Upper lobe of left lung (tissue), 6 donors: ENCODE measurements around the gene STEAP4. TPM values are rescaled to one million over a fixed set of nuclear protein-coding genes. Genes with fewer than 3 reads are reported as not detected.
"Not testable (repeated sequence)": the region's sequence is repeated elsewhere in the genome, so short reads cannot be mapped to it uniquely, and the experiment has no call there.

Experiments
- ATAC-seq, 2 donors: fragments of 200-7000 bp; cut with Tn5 transposase; one replicate each; pipeline ENCODE4 v1.9.1; 2022; ENCODE audit warnings: mild to moderate bottlenecking in 2 of 2, moderate library complexity in 2 of 2; ENCODE audit not compliant: low FRiP score in 2 of 2
- DNase-seq, 2 donors: peaks; one replicate each; pipeline ENCODE4 v3.0.0-alpha.2; 2019 to 2020
- H3K27ac ChIP-seq, 4 donors: fragments of 200-600 bp; sonication (generic); one replicate each; pipeline ENCODE4 v1.5.1; 2016 to 2019
- H3K27me3 ChIP-seq, 4 donors: fragments of 200-600 bp; sonication (generic); one replicate each; pipeline ENCODE4 v1.5.1; 2017 to 2019
- H3K36me3 ChIP-seq, 4 donors: fragments of 200-600 bp; sonication (generic); one replicate each; pipeline ENCODE4 v1.5.1; 2016 to 2019
- H3K4me1 ChIP-seq, 4 donors: fragments of 200-600 bp; sonication (generic); one replicate each; pipeline ENCODE4 v1.5.1; 2018 to 2019
- H3K4me3 ChIP-seq, 4 donors: fragments of 200-600 bp; sonication (generic); one replicate each; pipeline ENCODE4 v1.5.1; 2017 to 2019; ENCODE audit warnings: mild to moderate bottlenecking in 2 of 4, moderate library complexity in 1 of 4
- H3K9me3 ChIP-seq, 4 donors: fragments of 200-600 bp; sonication (generic); one replicate each; pipeline ENCODE4 v1.5.1; 2018 to 2019
- CTCF ChIP-seq, 6 experiments: fragments of 450-650 bp in 4 of 6; fragments of 200-600 bp in 2 of 6; sonication (generic) in 2 of 6; IDR thresholded peaks; one replicate each; pipeline ENCODE4 v1.5.1; 2016 to 2019; ENCODE audit warnings: antibody characterized with exemption in 6 of 6
- EP300 ChIP-seq, 4 donors: sonication (generic); formaldehyde crosslinking; IDR thresholded peaks; one replicate each; pipeline ENCODE4 v1.5.1; 2017; ENCODE audit warnings: antibody characterized with exemption in 4 of 4, control low read depth in 2 of 4
- POLR2A ChIP-seq, 4 donors: fragments of 450-650 bp; IDR thresholded peaks; one replicate each; pipeline ENCODE4 v1.5.1; 2016 to 2017; ENCODE audit warnings: antibody characterized with exemption in 4 of 4, mild to moderate bottlenecking in 2 of 4
- POLR2AphosphoS5 ChIP-seq, 2 donors: sonication (generic); formaldehyde crosslinking; IDR thresholded peaks; one replicate each; pipeline ENCODE4 v1.5.1; 2017; ENCODE audit warnings: antibody characterized with exemption in 2 of 2
- WGBS, 2 donors: methylation state at CpG; one replicate each; pipeline ENCODE4 v1.1.5; 2017 to 2018; 5-methylcytosine and 5-hydroxymethylcytosine counted together
- total RNA-seq, 6 donors: library from RNA; depleted of rRNA in 4 of 6; stranded (reverse); fragments of >200 nt in 4 of 6; gene quantifications; one replicate each; pipeline versions ENCODE4 v1.1.0 to v1.2.1, GENCODE V29; 2016 to 2021
- donor health status: DM: no; HTN: no; CAD: no; lungs with moderate emphysema.
- donor health status: DM: no; HTN: yes; CAD: no; lungs with severe emphysema.

Gene STEAP4
- total RNA-seq, 6 donors from 2014 or later, result 11.5 to 81.8 (median 54.8) TPM

GRCh38 chr7:88268051-88268450 lies 38.6 kb downstream of the STEAP4 start:
- no peaks in the 10 kb centered on the region for H3K9me3 ChIP-seq
- no peak for ATAC-seq
- DNase-seq, result no peak
- no peak overlapping the region for H3K27ac ChIP-seq
- no peaks in the 10 kb centered on the region for H3K36me3 ChIP-seq
- H3K4me1 ChIP-seq, result no peaks in the 10 kb centered on the region
- WGBS, 2 donors, result 68 to 76% methylated on average over 2 of the region's 2 CpGs
- TF ChIP-seq POLR2A (IDR thresholded peaks at IDR 0.05), result no peak
- no peak for TF ChIP-seq EP300 (IDR thresholded peaks at IDR 0.05)
- TF ChIP-seq CTCF (IDR thresholded peaks at IDR 0.05), result no peak
- TF ChIP-seq POLR2AphosphoS5 (IDR thresholded peaks at IDR 0.05), result no peak
- H3K27me3 ChIP-seq, result no peaks in the 10 kb centered on the region
- no peak overlapping the region for H3K4me3 ChIP-seq

GRCh38 chr7:88267421-88267820 lies 39.3 kb downstream of the STEAP4 start:
- Histone ChIP-seq H3K9me3 (no peaks in the 10 kb centered on the region), H3K36me3 (no peaks in the 10 kb centered on the region), H3K27me3 (no peaks in the 10 kb centered on the region), H3K27ac (no peak overlapping the region), H3K4me3 (no peak overlapping the region), H3K4me1 (no peaks in the 10 kb centered on the region)
- ATAC-seq, result no peak
- WGBS, 2 donors, result 89 to 93% methylated on average over 4 of the region's 4 CpGs
- DNase-seq, result no peak
- no peak for TF ChIP-seq EP300 (IDR thresholded peaks at IDR 0.05)
- no peak for TF ChIP-seq POLR2A (IDR thresholded peaks at IDR 0.05)
- TF ChIP-seq POLR2AphosphoS5 (IDR thresholded peaks at IDR 0.05), result no peak
- TF ChIP-seq CTCF (IDR thresholded peaks at IDR 0.05), result no peak

GRCh38 chr7:88264987-88265386 lies 41.7 kb downstream of the STEAP4 start:
- ATAC-seq, H3K36me3 ChIP-seq, H3K4me3 ChIP-seq, H3K27ac ChIP-seq, H3K9me3 ChIP-seq, H3K4me1 ChIP-seq, DNase-seq, H3K27me3 ChIP-seq: not testable (repeated sequence)
- 64 to 65% methylated on average over 3 of the region's 3 CpGs for WGBS, 2 donors

GRCh38 chr7:88262562-88262961 lies 44.1 kb downstream of the STEAP4 start:
- no peak overlapping the region for H3K27ac ChIP-seq
- DNase-seq, result no peak
- no peak overlapping the region for H3K4me3 ChIP-seq
- no peaks in the 10 kb centered on the region for H3K4me1 ChIP-seq
- TF ChIP-seq POLR2A (IDR thresholded peaks at IDR 0.05) (no peak), EP300 (IDR thresholded peaks at IDR 0.05) (no peak), POLR2AphosphoS5 (IDR thresholded peaks at IDR 0.05) (no peak), CTCF (IDR thresholded peaks at IDR 0.05) (no peak)
- 88 to 93% methylated on average over 4 of the region's 4 CpGs for WGBS, 2 donors
- ATAC-seq, result no peak
- no peaks in the 10 kb centered on the region for H3K9me3 ChIP-seq
- no peaks in the 10 kb centered on the region for H3K36me3 ChIP-seq
- H3K27me3 ChIP-seq, result no peaks in the 10 kb centered on the region

GRCh38 chr7:88260719-88261118 lies 46.0 kb downstream of the STEAP4 start:
- TF ChIP-seq POLR2AphosphoS5 (IDR thresholded peaks at IDR 0.05) (no peak), EP300 (IDR thresholded peaks at IDR 0.05) (no peak), POLR2A (IDR thresholded peaks at IDR 0.05) (no peak), CTCF (IDR thresholded peaks at IDR 0.05) (no peak)
- no peak overlapping the region for H3K4me3 ChIP-seq
- 76 to 85% methylated on average over 1 of the region's 1 CpG for WGBS, 2 donors
- ATAC-seq (no peak), DNase-seq (no peak)
- no peaks in the 10 kb centered on the region for H3K36me3 ChIP-seq
- H3K4me1 ChIP-seq, result no peaks in the 10 kb centered on the region
- no peak overlapping the region for H3K27ac ChIP-seq
- H3K27me3 ChIP-seq, result no peaks in the 10 kb centered on the region
- no peaks in the 10 kb centered on the region for H3K9me3 ChIP-seq
